HG03558 (cell line): ENCODE data around the gene ATXN1.
A peak's percentile ranks its signal among the peaks of the same experiment; 100 is the strongest.
"Not testable (repeated sequence)": the region's sequence is repeated elsewhere in the genome, so short reads cannot be mapped to it uniquely, and the experiment has no call there.

Experiments used
- ATAC-seq: cut with Tn5 transposase; IDR thresholded peaks from one replicate; pipeline ENCODE4 v1.9.1; 2021; ENCODE audit warnings: moderate number of reproducible peaks; ENCODE audit not compliant: unreplicated experiment; ENCODE audit errors: extremely low read depth

Gene ATXN1

GRCh38 chr6:16630026-16630643, 131.1 kb downstream of the ATXN1 start:
- ATAC-seq: no peak

GRCh38 chr6:16628580-16628979, 132.7 kb downstream of the ATXN1 start:
- not testable (repeated sequence) for ATAC-seq

DNA sequence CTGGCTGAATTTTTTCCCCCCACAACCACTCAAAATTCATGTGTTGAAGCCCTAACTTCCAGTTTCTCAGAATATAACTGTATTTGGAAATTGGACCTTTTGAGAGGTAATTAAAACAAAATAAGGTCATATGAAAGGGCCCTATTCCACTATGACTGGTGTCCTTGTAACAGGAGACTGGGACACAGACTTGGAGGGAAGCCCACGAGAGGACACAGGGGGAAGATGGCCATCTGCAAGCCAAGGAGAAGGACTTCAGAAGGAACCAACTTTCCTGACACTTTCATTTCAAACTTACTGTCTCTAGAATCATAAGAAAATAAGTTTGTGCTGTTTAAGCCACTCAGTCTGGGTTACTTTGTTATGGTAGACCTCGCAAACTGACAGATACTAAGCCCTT, 134.6 kb downstream of the ATXN1 start:
- ATAC-seq: no peak

GRCh38 chr6:16625291-16626265, 135.7 kb downstream of the ATXN1 start:
- ATAC-seq: no peak

GRCh38 chr6:16624636-16625290, 136.5 kb downstream of the ATXN1 start:
- ATAC-seq: no peak

DNA sequence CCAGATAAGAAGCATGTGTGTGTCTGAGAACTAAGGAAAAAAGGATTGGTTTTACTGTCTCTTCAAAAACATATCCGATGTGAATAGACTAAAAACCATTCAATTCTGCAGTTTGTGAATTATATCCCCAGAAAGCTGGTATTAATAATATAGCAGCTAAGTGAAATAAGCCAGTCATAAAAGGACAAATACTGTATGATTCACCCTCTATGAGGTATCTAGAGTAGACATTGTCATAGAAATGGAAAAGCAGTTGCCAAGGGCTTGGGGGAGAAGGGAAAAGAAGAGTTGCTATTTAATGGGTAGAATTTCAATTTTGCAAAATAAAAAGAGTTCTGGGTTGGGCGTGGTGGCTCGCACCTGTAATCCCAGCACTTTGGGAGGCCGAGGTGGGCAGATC, 137.5 kb downstream of the ATXN1 start:
- ATAC-seq: no peak

GRCh38 chr6:16623029-16623653, 138.1 kb downstream of the ATXN1 start:
- ATAC-seq: no peak

DNA sequence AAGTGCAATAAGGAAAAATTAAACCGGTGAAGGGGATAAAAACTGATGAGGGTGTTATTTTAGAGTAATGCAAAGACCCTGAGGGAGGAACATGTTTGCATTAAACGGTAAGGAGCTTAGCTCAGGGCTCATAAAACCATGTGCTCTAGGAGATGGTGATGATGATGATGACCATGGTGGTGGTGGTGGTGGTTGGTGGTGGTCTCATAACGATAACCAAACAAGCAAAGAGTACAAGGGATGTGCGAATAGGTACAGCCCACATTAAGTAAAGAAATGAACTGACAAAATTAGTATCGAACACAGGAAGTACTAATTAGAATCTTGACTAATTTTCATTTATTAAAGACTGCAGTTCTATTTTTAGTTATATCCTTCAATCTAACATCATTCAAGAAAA, 139.1 kb downstream of the ATXN1 start:
- no peak for ATAC-seq

DNA sequence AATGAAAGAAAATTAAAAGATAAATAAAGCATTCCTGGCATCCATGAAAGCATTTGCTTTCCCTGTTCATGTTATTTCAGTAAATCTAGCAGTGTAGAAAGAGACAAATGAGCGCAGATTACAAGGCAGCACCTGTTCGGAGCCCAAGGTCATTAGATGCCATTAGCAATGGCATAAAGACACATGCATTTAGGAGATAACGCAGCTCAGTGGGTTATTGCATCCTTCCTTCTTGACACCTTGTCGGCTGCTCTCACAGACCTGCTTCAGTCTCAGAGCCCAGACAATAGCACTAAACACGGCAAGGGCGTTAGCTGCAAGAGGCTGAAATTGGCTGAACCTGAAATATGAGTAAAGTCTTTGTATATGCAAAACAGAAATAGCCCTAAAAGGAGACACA, 140.3 kb downstream of the ATXN1 start:
- no peak for ATAC-seq

DNA sequence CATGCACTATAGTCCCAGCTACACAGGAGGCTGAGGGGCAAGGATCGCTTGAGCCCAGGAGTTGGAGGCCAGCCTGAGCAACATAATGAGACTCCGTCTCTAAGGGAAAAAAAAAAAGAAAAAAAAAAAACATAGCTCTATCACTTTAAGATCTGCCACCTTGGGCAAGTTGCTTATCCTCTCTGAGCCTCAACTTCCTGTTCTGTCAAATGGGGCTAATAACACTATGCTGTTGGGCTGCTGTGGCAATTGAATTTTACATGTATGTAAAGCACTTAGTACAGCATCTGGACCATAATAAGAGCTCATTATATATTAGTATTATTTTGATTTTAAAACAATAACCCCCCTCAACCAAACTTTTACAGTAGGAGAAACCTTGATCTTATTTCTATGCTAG, 141.5 kb downstream of the ATXN1 start:
- ATAC-seq: no peak

GRCh38 chr6:16618962-16619361, 142.3 kb downstream of the ATXN1 start:
- ATAC-seq: no peak

- ATAC-seq: not testable (repeated sequence)
Observed at GRCh38 chr6:16615215-16615614, 146.0 kb downstream of the ATXN1 start.

DNA sequence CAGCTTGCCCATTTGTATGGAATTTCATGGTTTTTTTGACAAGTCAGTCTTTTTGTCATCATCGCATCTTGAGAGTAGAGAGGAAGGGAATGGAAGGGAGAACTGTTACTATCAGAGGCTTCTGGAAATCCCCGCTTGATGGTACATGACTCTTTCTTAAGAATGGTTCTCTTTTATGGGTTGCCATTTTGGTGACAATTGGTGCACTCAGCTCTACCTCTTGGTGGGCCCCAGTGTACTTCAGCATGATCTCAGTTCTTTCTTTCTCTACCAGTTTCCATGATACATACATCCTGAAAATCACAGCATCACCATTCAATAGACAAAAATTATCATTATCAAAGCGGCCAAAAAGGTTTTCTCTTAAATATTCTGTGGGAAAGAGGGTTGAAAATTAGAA, 147.1 kb downstream of the ATXN1 start:
- not testable (repeated sequence) for ATAC-seq

DNA sequence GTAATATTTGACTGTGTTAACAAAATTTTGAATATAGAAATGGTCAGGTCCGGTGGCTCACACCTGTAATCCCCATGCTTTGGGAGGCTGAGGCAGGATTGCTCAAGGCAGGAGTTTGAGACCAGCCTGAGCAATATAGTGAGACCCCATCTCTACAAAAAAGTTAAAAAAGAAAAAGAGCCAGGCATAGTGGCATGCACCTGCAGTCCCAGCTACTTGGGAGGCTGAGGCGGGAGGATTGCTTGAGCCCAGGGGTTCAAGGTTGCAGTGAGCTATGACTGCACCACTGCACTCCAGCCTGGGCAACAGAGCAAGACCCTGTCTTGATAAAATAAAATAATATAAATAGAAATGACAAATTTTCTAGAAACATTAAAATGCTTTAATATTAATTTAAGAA, 147.8 kb downstream of the ATXN1 start:
- not testable (repeated sequence) for ATAC-seq

DNA sequence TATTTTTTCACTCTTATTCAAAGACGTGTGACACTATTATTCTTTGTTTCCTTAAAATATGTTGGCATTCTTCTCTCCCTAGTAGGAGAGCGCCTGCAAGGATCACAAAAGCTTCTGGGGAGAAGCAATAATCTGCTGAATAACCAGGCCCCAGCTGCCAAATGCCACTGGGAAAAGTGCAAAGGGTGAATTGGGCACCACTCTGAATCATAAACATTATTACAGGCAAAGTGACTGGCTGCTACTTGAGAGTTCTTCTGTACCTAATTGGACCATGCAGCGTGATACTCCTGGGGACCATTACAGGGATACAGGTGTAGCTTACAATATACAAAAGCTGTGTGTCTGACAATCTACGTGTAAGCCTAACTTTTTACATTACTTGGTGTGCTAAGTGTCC, 152.8 kb downstream of the ATXN1 start:
- ATAC-seq: no peak

DNA sequence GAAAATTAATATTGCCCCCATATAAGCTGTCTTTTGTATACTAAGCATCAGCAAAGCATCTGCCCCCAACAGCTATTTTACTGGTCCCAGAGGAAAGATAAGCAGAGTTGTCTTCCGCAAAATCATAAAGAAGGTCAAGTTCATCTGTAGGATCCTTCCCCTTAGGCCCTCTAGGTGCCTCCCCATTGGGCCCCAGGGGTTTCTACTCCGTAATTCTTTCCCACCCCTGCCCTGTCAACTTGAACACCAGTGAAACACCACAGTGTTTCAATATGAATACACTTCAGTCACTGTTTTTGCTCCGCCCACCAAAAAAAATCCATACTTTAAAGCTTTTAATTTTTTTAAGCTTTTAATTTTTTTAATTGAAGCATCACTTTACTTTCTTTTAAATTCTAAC, 159.2 kb downstream of the ATXN1 start:
- ATAC-seq: peak; percentile 91

GRCh38 chr6:16600701-16601100, 160.6 kb downstream of the ATXN1 start:
- no peak for ATAC-seq

DNA sequence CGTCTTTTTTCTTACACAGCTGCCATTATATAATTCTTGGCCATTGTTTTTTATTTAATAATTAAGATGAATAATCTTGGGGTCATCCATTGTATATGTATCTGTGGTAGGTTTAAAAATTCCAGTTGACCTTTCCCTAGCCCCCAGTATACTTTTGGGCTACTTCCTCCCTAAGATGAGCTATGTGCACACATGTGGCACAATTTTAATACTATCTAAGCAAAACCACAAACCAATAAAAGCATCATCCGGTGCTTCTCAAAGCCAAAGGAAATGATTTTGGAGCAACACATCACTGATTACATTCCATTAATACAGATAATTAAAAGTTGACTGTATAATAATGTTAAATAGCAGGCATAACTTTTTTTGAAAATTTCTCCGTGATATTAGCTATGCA, 161.2 kb downstream of the ATXN1 start:
- no peak for ATAC-seq

DNA sequence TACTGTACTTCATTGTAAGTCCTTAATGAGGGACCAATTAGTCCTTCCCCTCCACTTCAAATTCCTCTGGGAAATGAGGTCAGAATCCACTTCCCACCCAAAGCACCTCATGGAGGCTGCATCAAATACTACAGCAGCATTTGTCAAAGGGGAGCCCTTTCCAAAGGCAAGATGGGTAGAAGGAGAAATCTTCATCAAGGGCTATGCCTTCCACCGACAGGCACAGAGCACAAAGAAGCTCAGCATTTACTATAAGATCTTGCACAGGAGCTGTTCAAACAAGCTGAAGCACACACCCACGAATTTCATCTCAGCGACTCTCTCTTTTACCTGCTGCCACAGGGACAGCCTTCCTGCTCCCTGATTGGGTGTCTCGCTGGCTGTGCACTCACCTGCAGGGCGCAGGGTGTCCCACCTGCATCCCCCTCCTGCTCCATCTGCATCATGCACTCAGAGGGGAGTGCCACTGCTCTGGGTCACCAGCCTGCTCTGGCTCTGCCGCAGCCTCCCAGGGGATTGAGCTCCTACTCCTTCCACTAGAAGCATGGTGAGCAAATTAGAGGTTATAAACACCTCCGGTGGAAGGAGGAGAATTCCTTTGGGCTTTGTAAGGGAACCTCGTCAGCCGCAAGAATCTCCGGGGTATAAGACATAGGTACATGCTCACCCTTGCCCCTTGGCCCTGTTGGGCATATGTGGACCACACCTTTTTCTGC, 164.5 kb downstream of the ATXN1 start:
- ATAC-seq: no peak

- no peak for ATAC-seq
Observed at GRCh38 chr6:16595514-16596120, 165.6 kb downstream of the ATXN1 start.
